Astrocyte (in vitro differentiated cells and primary cell): ENCODE results near the gene EID2B. TPM values are rescaled to one million over a fixed set of nuclear protein-coding genes. Genes with fewer than 3 reads are reported as not detected.
A peak's percentile ranks its signal among the peaks of the same experiment; 100 is the strongest.

Experiments used
- DNase-seq: peaks from one replicate; pipeline ENCODE4 v3.0.0-alpha.2; 2010; ENCODE audit warnings: low read depth
- FAIRE-seq: peaks from 2 replicates; lab custom pipeline; 2011; peaks lifted over from hg19 to GRCh38; lab: Jason Lieb, UNC
- H2AFZ ChIP-seq: 2 replicates; pipeline ENCODE4 v1.6.0; 2012; ENCODE audit warnings: low read depth, low read length, inconsistent platforms
- H3K27ac ChIP-seq: 2 replicates; pipeline ENCODE4 v1.5.1; 2011; ENCODE audit warnings: low read depth, low read length, inconsistent platforms
- H3K27me3 ChIP-seq: 2 replicates; pipeline ENCODE4 v1.6.0; 2011; ENCODE audit warnings: low read length, inconsistent platforms; ENCODE audit not compliant: insufficient read depth
- H3K36me3 ChIP-seq: 2 replicates; pipeline ENCODE4 v1.5.1; 2011; ENCODE audit warnings: low read length, inconsistent platforms; ENCODE audit not compliant: insufficient read depth
- H3K4me1 ChIP-seq: 2 replicates; pipeline ENCODE4 v1.5.1; 2011; ENCODE audit warnings: low read length, inconsistent platforms; ENCODE audit not compliant: insufficient read depth
- H3K4me2 ChIP-seq: 2 replicates; pipeline ENCODE4 v1.6.0; 2012; ENCODE audit warnings: low read length, inconsistent platforms
- H3K4me3 ChIP-seq: 2 replicates; pipeline ENCODE4 v1.5.1; 2011; ENCODE audit warnings: low read depth, mild to moderate bottlenecking, low read length, inconsistent platforms; ENCODE audit not compliant: insufficient read depth
- H3K79me2 ChIP-seq: 2 replicates; pipeline ENCODE4 v1.6.0; 2012; ENCODE audit warnings: mild to moderate bottlenecking, low read length, inconsistent platforms; ENCODE audit not compliant: insufficient read depth
- H3K9ac ChIP-seq: 2 replicates; pipeline ENCODE4 v1.6.0; 2012; ENCODE audit warnings: mild to moderate bottlenecking, low read length, inconsistent platforms
- H3K9me3 ChIP-seq: 2 replicates; pipeline ENCODE4 v1.5.1; 2012; ENCODE audit warnings: low read depth, mild to moderate bottlenecking, low read length, inconsistent platforms; ENCODE audit not compliant: insufficient read depth
- H4K20me1 ChIP-seq: 2 replicates; pipeline ENCODE4 v1.6.0; 2012; ENCODE audit warnings: low read length, inconsistent platforms; ENCODE audit not compliant: insufficient read depth
- H3K27ac Mint-ChIP-seq: one replicate; pipeline ENCODE4 v1.8.0; 2021; ENCODE audit warnings: mild to moderate bottlenecking, mixed read lengths; ENCODE audit not compliant: unreplicated experiment
- H3K27me3 Mint-ChIP-seq: one replicate; pipeline ENCODE4 v1.8.0; 2021; ENCODE audit warnings: low read depth, mixed read lengths; ENCODE audit not compliant: unreplicated experiment
- H3K36me3 Mint-ChIP-seq: one replicate; pipeline ENCODE4 v1.8.0; 2021; ENCODE audit warnings: low read depth, mixed read lengths; ENCODE audit not compliant: unreplicated experiment
- H3K4me1 Mint-ChIP-seq: one replicate; pipeline ENCODE4 v1.8.0; 2021; ENCODE audit warnings: low read depth, mixed read lengths; ENCODE audit not compliant: unreplicated experiment
- H3K4me3 Mint-ChIP-seq: one replicate; pipeline ENCODE4 v1.8.0; 2021; ENCODE audit warnings: mild to moderate bottlenecking, moderate library complexity, mixed read lengths; ENCODE audit not compliant: unreplicated experiment
- H3K9me3 Mint-ChIP-seq: one replicate; pipeline ENCODE4 v1.8.0; 2021; ENCODE audit warnings: mild to moderate bottlenecking, mixed read lengths; ENCODE audit not compliant: unreplicated experiment
- CTCF ChIP-seq: IDR thresholded peaks from 2 replicates; pipeline ENCODE4 v1.5.1; 2011; ENCODE audit warnings: low read depth, mild to moderate bottlenecking, inconsistent platforms, low read length, moderate library complexity; ENCODE audit not compliant: insufficient read depth
- EZH2 ChIP-seq: IDR thresholded peaks from 2 replicates; pipeline ENCODE4 v1.6.1; 2012; ENCODE audit warnings: mild to moderate bottlenecking, low read length, inconsistent platforms; ENCODE audit not compliant: insufficient read depth
- total RNA-seq: library from RNA; stranded (reverse); gene quantifications from 2 replicates; pipeline ENCODE4 v1.2.1, GENCODE V29; 2021

Gene EID2B
- total RNA-seq, 1 donor from 2014 or later, result 2.6 TPM

GRCh38 chr19:39566064-39566463 is 33.4 kb upstream of the EID2B start:
- Histone ChIP-seq H4K20me1 (no peaks in the 10 kb centered on the region), H3K79me2 (no peaks in the 10 kb centered on the region), H3K9me3 (no peaks in the 10 kb centered on the region), H3K4me2 (no peak overlapping the region), H2AFZ (no peak overlapping the region), H3K4me3 (no peak overlapping the region), H3K4me1 (peaks cover 12% of the 10 kb centered on the region), H3K27ac (no peak overlapping the region), H3K36me3 (no peaks in the 10 kb centered on the region), H3K27me3 (no peaks in the 10 kb centered on the region), H3K9ac (no peak overlapping the region)
- Mint-ChIP-seq H3K9me3 (no peaks in the 10 kb centered on the region), H3K36me3 (no peaks in the 10 kb centered on the region), H3K27me3 (peaks cover 19% of the 10 kb centered on the region), H3K4me1 (peaks cover 7% of the 10 kb centered on the region), H3K27ac (no peak overlapping the region), H3K4me3 (no peak overlapping the region)
- TF ChIP-seq CTCF (no peak), EZH2 (no peak)
- FAIRE-seq, result no peak
- DNase-seq, result no peak

GRCh38 chr19:39563408-39563807 is 30.8 kb upstream of the EID2B start:
- Mint-ChIP-seq H3K4me1 (peaks cover 3% of the 10 kb centered on the region), H3K27me3 (peaks cover 13% of the 10 kb centered on the region), H3K9me3 (no peaks in the 10 kb centered on the region), H3K4me3 (no peak overlapping the region), H3K27ac (no peak overlapping the region), H3K36me3 (no peaks in the 10 kb centered on the region)
- Histone ChIP-seq H3K36me3 (no peaks in the 10 kb centered on the region), H4K20me1 (no peaks in the 10 kb centered on the region), H3K27ac (no peak overlapping the region), H3K27me3 (no peaks in the 10 kb centered on the region), H3K4me2 (peak overlapping the region; percentile 17), H3K9me3 (no peaks in the 10 kb centered on the region), H3K4me3 (no peak overlapping the region), H3K4me1 (peaks cover 5% of the 10 kb centered on the region), H2AFZ (no peak overlapping the region), H3K9ac (no peak overlapping the region), H3K79me2 (no peaks in the 10 kb centered on the region)
- no peak for TF ChIP-seq EZH2
- no peak for TF ChIP-seq CTCF
- peak; percentile 55 for DNase-seq
- no peak for FAIRE-seq

GRCh38 chr19:39558624-39559117 is 26.0 kb upstream of the EID2B start:
- H3K4me1 Mint-ChIP-seq, result peaks cover 2% of the 10 kb centered on the region
- H3K4me3 ChIP-seq, result no peak overlapping the region
- no peak overlapping the region for H3K4me2 ChIP-seq
- H3K9me3 ChIP-seq, result no peaks in the 10 kb centered on the region
- H2AFZ ChIP-seq, result no peak overlapping the region
- H3K4me1 ChIP-seq, result peaks cover 5% of the 10 kb centered on the region
- FAIRE-seq (no peak), DNase-seq (no peak)
- no peaks in the 10 kb centered on the region for H4K20me1 ChIP-seq
- H3K36me3 ChIP-seq, result no peaks in the 10 kb centered on the region
- H3K9ac ChIP-seq, result no peak overlapping the region
- H3K27ac ChIP-seq, result no peak overlapping the region
- TF ChIP-seq EZH2 (no peak), CTCF (no peak)
- H3K27me3 ChIP-seq, result peaks cover 3% of the 10 kb centered on the region
- peaks cover 34% of the 10 kb centered on the region for H3K27me3 Mint-ChIP-seq
- no peaks in the 10 kb centered on the region for H3K9me3 Mint-ChIP-seq
- H3K27ac Mint-ChIP-seq, result no peak overlapping the region
- no peaks in the 10 kb centered on the region for H3K36me3 Mint-ChIP-seq
- no peak overlapping the region for H3K4me3 Mint-ChIP-seq
- no peaks in the 10 kb centered on the region for H3K79me2 ChIP-seq
